H1 (cell line): ENCODE measurements around the gene JAKMIP1. TPM values are rescaled to one million over a fixed set of nuclear protein-coding genes. Genes with fewer than 3 reads are reported as not detected.

Experiments
- BRCA1 ChIP-seq: IDR thresholded peaks from 2 replicates; pipeline ENCODE4 v1.6.1; 2012; ENCODE audit warnings: low read depth, low read length, improper control_type of control experiment
- CEBPB ChIP-seq: IDR thresholded peaks from 2 replicates; pipeline ENCODE4 v1.6.1; 2012; ENCODE audit warnings: low read depth, low read length
- CREB1 ChIP-seq: IDR thresholded peaks from 2 replicates; pipeline ENCODE4 v1.6.1; 2012; ENCODE audit warnings: inconsistent platforms
- NANOG ChIP-seq: IDR thresholded peaks from 2 replicates; pipeline ENCODE4 v1.6.1; 2011; ENCODE audit warnings: low read length, low read depth, mild to moderate bottlenecking, inconsistent platforms; ENCODE audit not compliant: insufficient read depth, poor library complexity, severe bottlenecking
- POLR2A ChIP-seq, 2 experiments: IDR thresholded peaks; 1 replicate in 1 of 2; 2 replicates in 1 of 2; pipeline ENCODE4 v1.6.1; 2011; ENCODE audit warnings: low read depth in 2 of 2, low read length in 2 of 2, mild to moderate bottlenecking in 2 of 2; ENCODE audit errors: control extremely low read depth in 1 of 2
- RBBP5 ChIP-seq: IDR thresholded peaks from 2 replicates; pipeline ENCODE4 v1.7.1; 2012; ENCODE audit warnings: low read depth, mild to moderate bottlenecking, inconsistent platforms, low read length, moderate library complexity, borderline replicate concordance
- SP1 ChIP-seq: IDR thresholded peaks from 2 replicates; pipeline ENCODE4 v1.6.1; 2011; ENCODE audit warnings: low read depth, low read length
- polyA plus RNA-seq, 7 experiments: library from polyadenylated mRNA; depleted of rRNA in 3 of 7; stranded (reverse) in 5 of 7; unstranded in 2 of 7; fragments of >200 nt in 5 of 7; fragments of 200-250 nt in 2 of 7; gene quantifications; 1 replicate in 5 of 7; 2 replicates in 1 of 7; 4 replicates in 1 of 7; pipeline versions ENCODE4 v1.2.1 to v1.2.3, GENCODE V29; 2011 to 2013; ENCODE audit warnings: missing spikeins in 2 of 7, mixed read lengths in 2 of 7
- total RNA-seq: library from RNA; stranded (reverse); fragmentation: NEBNext Ultra II Directional; extraction: Animal tissue kit (Norgen Biotek cat#: 25700); gene quantifications from 2 replicates; pipeline ENCODE4 v1.2.1, GENCODE V29; 2021

The JAKMIP1 gene
- total and polyA plus RNA-seq, 2 of the 8 experiments (the other 6 are each of a cell fraction or from before 2014, with no cell fraction given), result 2.5 to 4.4 TPM

- TF ChIP-seq CEBPB, result no peak
- no peak for TF ChIP-seq POLR2A (IDR thresholded peaks at IDR 0.05; ENCODE audit: control extremely low read depth in 1 of 2, low read depth in 2 of 2, low read length in 2 of 2)
- TF ChIP-seq SP1, result no peak
- TF ChIP-seq CREB1, result no peak
- no peak for TF ChIP-seq NANOG
- TF ChIP-seq BRCA1, result no peak
- no peak for TF ChIP-seq RBBP5
Measured at GRCh38 chr4:6074758-6075157, 125.6 kb downstream of the JAKMIP1 start (continued).
